Progenitor cell of endocrine pancreas (in vitro differentiated cells): Measurements from ENCODE around the gene MICU1. TPM values are rescaled to one million over a fixed set of nuclear protein-coding genes. Genes with fewer than 3 reads are reported as not detected.
A peak's percentile ranks its signal among the peaks of the same experiment; 100 is the strongest.

Source experiments
- DNase-seq: peaks from one replicate; pipeline ENCODE4 v3.0.0; 2021; ENCODE audit warnings: low spot score; ENCODE audit not compliant: unreplicated experiment
- H3K27ac Mint-ChIP-seq: 2 replicates; pipeline ENCODE4 v1.8.0; 2021; ENCODE audit warnings: mild to moderate bottlenecking, moderate library complexity, mixed read lengths
- H3K27me3 Mint-ChIP-seq: 2 replicates; pipeline ENCODE4 v1.8.0; 2021; ENCODE audit warnings: mixed read lengths
- H3K36me3 Mint-ChIP-seq: 2 replicates; pipeline ENCODE4 v1.8.0; 2022; ENCODE audit warnings: mixed read lengths; ENCODE audit not compliant: insufficient read depth
- H3K4me1 Mint-ChIP-seq: 2 replicates; pipeline ENCODE4 v1.8.0; 2021; ENCODE audit warnings: low read depth, mixed read lengths
- H3K4me3 Mint-ChIP-seq: 2 replicates; pipeline ENCODE4 v1.8.0; 2021; ENCODE audit warnings: low read depth, mild to moderate bottlenecking, moderate library complexity, mixed read lengths
- H3K9me3 Mint-ChIP-seq: 2 replicates; pipeline ENCODE4 v1.8.0; 2021; ENCODE audit warnings: low read depth, mixed read lengths
- total RNA-seq: library from RNA; stranded (reverse); gene quantifications from 2 replicates; pipeline ENCODE4 v1.2.1, GENCODE V29; 2021
- TF ChIP-seq, protein P1 (sequence below): fragments of 200-600 bp; sonication (generic); IDR thresholded peaks from one replicate; pipeline ENCODE4 v1.5.0; 2021; ENCODE audit warnings: antibody characterized with exemption, mild to moderate bottlenecking; ENCODE audit not compliant: unreplicated experiment

The MICU1 gene
- total RNA-seq, 1 donor from 2014 or later, result 63.3 TPM

DNA sequence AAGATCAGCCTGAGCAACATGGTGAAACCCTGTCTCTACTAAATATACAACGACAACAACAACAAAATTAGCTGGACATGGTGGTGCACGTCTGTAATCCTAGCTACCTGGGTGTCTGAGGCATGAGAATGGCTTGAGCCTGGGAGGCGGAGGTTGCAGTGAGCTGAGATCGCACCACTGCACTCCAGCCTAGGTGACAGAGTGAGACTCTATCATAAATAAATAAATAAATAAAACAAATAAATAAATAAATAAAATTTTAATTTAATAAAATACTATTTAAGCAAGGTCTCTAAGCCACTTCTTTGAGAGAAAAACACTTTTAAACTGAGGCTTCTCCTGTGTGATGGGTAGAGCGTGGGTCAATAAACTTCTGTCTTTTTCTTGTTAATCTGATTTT lies 38.3 kb downstream of the MICU1 start:
- Mint-ChIP-seq H3K36me3 (peaks cover 9% of the 10 kb centered on the region), H3K4me3 (no peak overlapping the region), H3K9me3 (peaks cover 3% of the 10 kb centered on the region), H3K4me1 (peaks cover 4% of the 10 kb centered on the region), H3K27ac (no peak overlapping the region), H3K27me3 (no peaks in the 10 kb centered on the region)
- TF ChIP-seq, protein P1, sequence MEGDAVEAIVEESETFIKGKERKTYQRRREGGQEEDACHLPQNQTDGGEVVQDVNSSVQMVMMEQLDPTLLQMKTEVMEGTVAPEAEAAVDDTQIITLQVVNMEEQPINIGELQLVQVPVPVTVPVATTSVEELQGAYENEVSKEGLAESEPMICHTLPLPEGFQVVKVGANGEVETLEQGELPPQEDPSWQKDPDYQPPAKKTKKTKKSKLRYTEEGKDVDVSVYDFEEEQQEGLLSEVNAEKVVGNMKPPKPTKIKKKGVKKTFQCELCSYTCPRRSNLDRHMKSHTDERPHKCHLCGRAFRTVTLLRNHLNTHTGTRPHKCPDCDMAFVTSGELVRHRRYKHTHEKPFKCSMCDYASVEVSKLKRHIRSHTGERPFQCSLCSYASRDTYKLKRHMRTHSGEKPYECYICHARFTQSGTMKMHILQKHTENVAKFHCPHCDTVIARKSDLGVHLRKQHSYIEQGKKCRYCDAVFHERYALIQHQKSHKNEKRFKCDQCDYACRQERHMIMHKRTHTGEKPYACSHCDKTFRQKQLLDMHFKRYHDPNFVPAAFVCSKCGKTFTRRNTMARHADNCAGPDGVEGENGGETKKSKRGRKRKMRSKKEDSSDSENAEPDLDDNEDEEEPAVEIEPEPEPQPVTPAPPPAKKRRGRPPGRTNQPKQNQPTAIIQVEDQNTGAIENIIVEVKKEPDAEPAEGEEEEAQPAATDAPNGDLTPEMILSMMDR, result no peak
- no peak for DNase-seq

DNA sequence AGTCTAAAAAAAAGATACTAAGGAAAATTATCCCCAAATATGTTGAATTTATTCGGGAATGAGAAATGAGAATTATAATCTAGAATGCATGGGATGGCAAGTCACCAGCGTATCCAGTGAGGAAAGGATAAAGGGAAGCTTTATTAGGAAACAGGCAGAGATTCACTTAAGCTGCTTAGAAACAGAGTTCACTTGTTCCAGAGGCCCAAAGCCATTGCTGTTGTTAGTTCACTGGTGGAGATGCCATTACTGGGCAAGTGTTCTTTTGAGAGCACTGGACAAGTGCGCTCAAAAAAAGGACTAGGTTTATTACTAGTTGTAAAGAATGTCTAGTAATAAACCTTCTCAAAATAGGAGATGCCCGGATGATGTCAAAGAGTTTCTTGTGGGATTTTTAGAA lies 51.2 kb downstream of the MICU1 start:
- Mint-ChIP-seq H3K4me3 (no peak overlapping the region), H3K36me3 (peaks cover 3% of the 10 kb centered on the region), H3K9me3 (peaks cover 5% of the 10 kb centered on the region), H3K27me3 (no peaks in the 10 kb centered on the region), H3K4me1 (peaks cover 11% of the 10 kb centered on the region), H3K27ac (no peak overlapping the region)
- TF ChIP-seq, protein P1, result no peak
- no peak for DNase-seq

DNA sequence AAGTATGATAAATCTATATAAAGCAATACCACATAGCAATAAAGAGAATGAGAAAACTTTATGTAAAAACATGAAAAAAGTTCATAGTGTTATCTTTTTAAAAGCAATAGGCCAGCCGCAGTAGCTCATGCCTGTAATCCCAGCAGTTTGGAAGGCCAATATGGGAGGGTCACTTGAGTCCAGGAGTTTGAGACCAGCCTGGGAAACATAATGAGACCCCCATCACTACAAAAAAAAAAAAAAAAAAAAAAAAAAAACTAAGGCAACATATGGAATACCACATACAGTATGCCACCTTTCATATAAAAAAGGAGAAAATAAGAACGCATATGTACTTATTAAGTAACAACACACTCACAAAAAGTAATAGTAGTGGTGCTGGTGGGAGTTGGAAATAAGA lies 52.8 kb downstream of the MICU1 start:
- H3K27me3 Mint-ChIP-seq, result no peaks in the 10 kb centered on the region
- TF ChIP-seq, protein P1, result no peak
- DNase-seq, result no peak
- no peak overlapping the region for H3K4me3 Mint-ChIP-seq
- H3K36me3 Mint-ChIP-seq, result peaks cover 3% of the 10 kb centered on the region
- H3K4me1 Mint-ChIP-seq, result peaks cover 8% of the 10 kb centered on the region
- no peak overlapping the region for H3K27ac Mint-ChIP-seq
- peaks cover 5% of the 10 kb centered on the region for H3K9me3 Mint-ChIP-seq

DNA sequence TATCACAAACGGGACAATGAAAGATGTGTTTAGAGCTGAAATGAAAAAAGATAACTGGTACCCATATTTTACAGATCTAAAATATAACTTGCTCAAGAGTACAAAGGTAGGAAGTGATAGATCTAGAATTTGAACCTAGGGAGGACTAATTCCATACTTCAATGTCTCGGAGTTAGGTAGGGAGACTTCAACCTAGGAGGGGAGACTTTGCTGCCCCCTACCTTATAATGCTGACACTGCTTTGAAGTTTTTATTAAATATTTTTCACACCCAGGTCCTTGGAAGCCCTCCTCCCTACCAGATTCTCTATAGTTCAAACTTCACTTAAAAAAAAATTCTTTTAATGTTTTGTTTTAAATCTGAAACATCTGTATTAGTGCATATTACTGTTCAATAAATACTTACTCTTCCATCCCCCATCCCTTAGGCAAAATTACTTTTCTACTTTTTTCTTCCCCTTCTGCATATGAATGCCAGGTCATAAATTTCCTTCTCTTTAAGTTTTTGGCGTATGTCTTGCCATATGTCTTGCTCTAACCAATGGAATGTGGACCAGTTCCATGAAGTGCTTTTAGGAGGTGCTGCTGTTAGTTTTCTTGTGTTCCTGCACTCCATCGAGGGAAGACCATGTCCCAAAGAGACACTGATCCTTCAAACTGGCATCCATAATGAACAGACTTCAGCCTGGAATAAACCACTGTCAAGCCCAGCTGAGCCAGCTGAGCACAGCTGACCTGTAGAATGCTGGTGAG lies 57.8 kb downstream of the MICU1 start:
- no peak for DNase-seq
- Mint-ChIP-seq H3K27ac (peak overlapping the region; percentile 0), H3K4me3 (no peak overlapping the region), H3K4me1 (peaks cover 9% of the 10 kb centered on the region), H3K27me3 (no peaks in the 10 kb centered on the region), H3K9me3 (peaks cover 5% of the 10 kb centered on the region), H3K36me3 (peaks cover 20% of the 10 kb centered on the region)
- TF ChIP-seq, protein P1, result peak; percentile 55

DNA sequence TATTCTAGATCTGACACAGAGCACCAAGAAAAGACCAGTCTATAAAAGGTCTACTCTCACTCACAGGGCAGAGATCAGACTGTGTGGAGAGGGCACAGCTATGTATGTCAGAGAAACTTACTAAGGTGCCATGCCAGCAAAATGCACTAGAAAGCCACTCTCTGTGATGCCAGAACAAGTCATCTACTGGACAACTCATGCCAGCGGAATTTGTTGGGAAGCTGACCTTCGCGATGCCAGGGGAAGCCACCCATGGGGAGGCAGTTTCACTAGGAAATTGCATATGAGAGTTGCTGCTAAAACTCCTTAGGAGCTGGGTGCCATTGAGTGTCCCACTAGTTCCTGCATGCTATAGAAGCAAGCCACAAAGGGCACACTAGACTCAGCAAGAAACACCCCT lies 58.5 kb downstream of the MICU1 start:
- peaks cover 26% of the 10 kb centered on the region for H3K36me3 Mint-ChIP-seq
- H3K27ac Mint-ChIP-seq, result no peak overlapping the region
- TF ChIP-seq, protein P1, result no peak
- DNase-seq, result no peak
- no peaks in the 10 kb centered on the region for H3K27me3 Mint-ChIP-seq
- H3K4me1 Mint-ChIP-seq, result peaks cover 9% of the 10 kb centered on the region
- peaks cover 5% of the 10 kb centered on the region for H3K9me3 Mint-ChIP-seq
- no peak overlapping the region for H3K4me3 Mint-ChIP-seq
